ENCODE measurements around the gene PLEKHH3. TPM values are rescaled to one million over a fixed set of nuclear protein-coding genes. Genes with fewer than 3 reads are reported as not detected.
A peak's percentile ranks its signal among the peaks of the same experiment; 100 is the strongest.
"Not testable (repeated sequence)": the region's sequence is repeated elsewhere in the genome, so short reads cannot be mapped to it uniquely, and the experiment has no call there.

The PLEKHH3 gene
- total RNA-seq, 3 donors from 2014 or later: 0.56 to 1.2 (median 0.63) TPM

DNA sequence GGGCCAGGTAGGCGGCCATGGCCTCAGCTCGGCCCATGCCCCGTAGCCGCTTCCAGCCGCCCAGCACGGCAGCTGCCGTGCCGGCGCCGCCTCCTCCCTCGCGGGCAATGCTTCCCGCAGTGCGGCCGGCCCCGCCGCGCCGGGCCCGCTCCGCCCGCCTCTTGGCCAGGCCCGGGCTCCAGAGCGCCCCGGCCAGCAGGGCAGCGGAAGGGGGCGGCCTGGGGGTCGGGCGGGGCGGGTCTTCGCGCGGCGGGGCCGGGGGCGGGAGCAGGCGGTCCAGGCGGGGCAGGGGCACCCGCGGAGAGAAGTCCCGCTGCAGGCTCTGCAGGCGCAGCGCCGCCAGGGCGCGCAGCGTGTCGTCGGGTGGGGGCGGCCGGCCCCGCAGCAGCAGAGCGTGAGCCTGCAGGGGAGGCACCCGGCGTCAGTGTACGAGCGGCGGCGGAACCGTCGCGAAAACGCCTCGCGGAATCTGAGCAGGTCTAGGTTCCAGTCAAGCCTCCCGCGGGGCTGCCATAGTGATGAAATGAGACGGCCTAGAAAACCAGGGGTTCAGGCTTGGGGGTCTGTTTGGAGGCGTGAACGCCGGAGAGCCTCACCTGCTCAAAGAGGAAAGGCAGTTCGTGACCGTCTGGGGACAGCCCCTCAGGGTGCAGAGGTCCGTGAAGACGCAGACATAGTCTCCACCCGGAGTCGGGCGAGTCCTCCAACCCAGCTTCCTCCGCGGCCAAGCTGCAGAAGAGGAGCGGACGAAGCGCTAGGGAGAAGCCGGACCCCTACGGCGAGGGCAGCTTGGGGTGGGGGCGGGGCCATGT, 6.6 kb downstream of the PLEKHH3 start:
- H3K36me3 Mint-ChIP-seq (ENCODE audit: insufficient read depth): peaks cover 13% of the 10 kb centered on the region
- peak overlapping the region; percentile 62 for H3K4me3 Mint-ChIP-seq
- DNase-seq (no peak), ATAC-seq (peak; percentile 83 to 84)
- peaks cover 23% of the 10 kb centered on the region for H3K4me1 Mint-ChIP-seq (ENCODE audit: low read depth)
- no peaks in the 10 kb centered on the region for H3K9me3 Mint-ChIP-seq
- H3K27me3 Mint-ChIP-seq (ENCODE audit: low read depth): peaks cover 38% of the 10 kb centered on the region

DNA sequence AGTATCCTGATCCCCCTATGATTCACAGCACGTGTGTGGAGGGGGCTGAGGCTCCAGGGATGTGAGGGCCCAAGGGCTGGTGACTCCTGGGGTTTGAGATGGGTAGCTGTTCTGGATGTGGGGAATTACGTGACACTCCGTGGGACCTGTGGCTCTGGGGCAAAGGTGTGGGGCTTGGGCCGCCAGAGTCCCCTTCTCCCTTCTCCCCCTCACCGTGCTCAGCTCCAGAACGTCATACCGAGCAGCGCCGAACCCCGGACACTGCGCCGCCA, 7.2 kb downstream of the PLEKHH3 start:
- Mint-ChIP-seq H3K4me3 (no peak overlapping the region), H3K27me3 (ENCODE audit: low read depth) (peaks cover 34% of the 10 kb centered on the region), H3K36me3 (ENCODE audit: insufficient read depth) (peaks cover 13% of the 10 kb centered on the region), H3K4me1 (ENCODE audit: low read depth) (peaks cover 21% of the 10 kb centered on the region), H3K9me3 (no peaks in the 10 kb centered on the region)
- ATAC-seq (no peak), DNase-seq (no peak)

DNA sequence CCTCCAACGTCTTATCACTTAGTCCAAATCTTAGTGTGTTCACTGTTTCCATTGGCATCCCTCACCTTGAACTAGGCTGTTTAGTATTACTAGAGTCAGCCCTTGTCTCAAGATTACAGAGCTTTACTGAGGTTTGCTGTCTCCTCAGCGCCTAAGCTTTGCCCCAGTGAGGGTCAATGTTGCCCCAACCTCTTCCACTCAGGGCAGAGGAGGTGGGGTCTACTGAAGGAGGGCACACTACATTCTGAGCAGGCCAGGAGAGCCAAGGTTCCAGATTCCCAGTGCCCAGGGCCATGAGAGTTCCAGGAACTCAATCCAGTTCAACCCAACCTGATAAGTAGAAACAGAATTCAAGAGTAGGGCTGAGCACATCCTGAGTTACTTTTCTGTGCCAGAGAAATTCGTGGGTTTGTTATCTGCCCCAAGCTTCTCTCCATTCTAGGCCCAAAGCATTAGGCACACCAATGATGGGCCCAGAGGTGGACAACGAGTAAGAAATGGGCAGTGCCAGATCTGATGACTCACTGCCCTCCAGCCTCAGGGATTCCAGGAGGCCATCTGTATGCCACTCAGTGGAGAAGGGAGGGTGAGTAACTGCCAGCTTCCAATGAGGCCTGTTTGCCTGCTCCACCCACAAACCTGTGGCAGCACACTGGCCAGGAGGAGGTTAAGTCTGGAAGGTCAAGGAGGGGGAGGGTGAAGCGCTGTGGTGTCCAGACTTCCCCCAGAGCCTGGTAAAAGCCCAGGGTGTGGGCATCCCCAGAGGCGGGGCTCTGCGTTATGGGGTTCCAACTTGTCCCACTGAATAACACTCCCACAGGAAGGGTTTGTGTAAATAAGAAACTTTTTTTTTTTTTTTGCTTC, 9.5 kb downstream of the PLEKHH3 start:
- Mint-ChIP-seq H3K4me1 (ENCODE audit: low read depth) (peaks cover 16% of the 10 kb centered on the region), H3K9me3 (no peaks in the 10 kb centered on the region), H3K36me3 (ENCODE audit: insufficient read depth) (peaks cover 13% of the 10 kb centered on the region), H3K4me3 (no peak overlapping the region), H3K27me3 (ENCODE audit: low read depth) (peaks cover 20% of the 10 kb centered on the region)
- ATAC-seq (no peak), DNase-seq (no peak)

DNA sequence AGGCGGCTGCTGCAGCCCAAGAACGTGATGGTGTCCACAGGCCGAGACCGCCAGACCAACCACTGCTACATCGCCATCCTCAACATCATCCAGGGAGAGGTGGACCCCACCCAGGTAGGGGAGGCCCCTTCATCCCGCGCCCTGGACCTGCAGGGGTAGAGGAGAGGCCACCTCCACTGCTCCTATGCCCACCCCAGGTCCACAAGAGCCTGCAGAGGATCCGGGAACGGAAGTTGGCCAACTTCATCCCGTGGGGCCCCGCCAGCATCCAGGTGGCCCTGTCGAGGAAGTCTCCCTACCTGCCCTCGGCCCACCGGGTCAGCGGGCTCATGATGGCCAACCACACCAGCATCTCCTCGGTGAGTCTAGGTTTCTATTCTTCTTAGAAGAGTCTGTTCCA, 10.7 kb downstream of the PLEKHH3 start:
- not testable (repeated sequence) for ATAC-seq; H3K4me1 Mint-ChIP-seq (ENCODE audit: low read depth); H3K9me3 Mint-ChIP-seq; DNase-seq; H3K4me3 Mint-ChIP-seq
- peaks cover 11% of the 10 kb centered on the region for H3K27me3 Mint-ChIP-seq (ENCODE audit: low read depth)
- peaks cover 13% of the 10 kb centered on the region for H3K36me3 Mint-ChIP-seq (ENCODE audit: insufficient read depth)

DNA sequence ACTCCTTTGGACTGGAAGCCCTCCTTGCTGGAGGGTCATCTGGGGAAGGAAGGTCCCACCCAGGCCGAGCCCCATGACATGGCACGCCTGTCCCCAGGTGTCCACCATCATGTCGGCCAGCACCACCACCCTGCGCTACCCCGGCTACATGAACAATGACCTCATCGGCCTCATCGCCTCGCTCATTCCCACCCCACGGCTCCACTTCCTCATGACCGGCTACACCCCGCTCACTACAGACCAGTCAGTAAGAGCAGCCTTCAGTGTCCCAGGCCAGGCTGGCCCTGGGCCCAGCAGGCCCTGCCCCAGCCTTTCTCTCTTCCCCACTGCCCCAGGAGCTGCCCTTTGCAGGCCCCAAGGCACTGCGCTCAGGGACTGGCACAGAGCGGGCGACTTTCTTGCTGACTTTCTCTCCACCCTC, 11.2 kb downstream of the PLEKHH3 start:
- H3K9me3 Mint-ChIP-seq: no peaks in the 10 kb centered on the region
- H3K4me3 Mint-ChIP-seq: no peak overlapping the region
- peaks cover 3% of the 10 kb centered on the region for H3K4me1 Mint-ChIP-seq (ENCODE audit: low read depth)
- ATAC-seq (no peak), DNase-seq (no peak)
- peaks cover 6% of the 10 kb centered on the region for H3K27me3 Mint-ChIP-seq (ENCODE audit: low read depth)
- peaks cover 13% of the 10 kb centered on the region for H3K36me3 Mint-ChIP-seq (ENCODE audit: insufficient read depth)

DNA sequence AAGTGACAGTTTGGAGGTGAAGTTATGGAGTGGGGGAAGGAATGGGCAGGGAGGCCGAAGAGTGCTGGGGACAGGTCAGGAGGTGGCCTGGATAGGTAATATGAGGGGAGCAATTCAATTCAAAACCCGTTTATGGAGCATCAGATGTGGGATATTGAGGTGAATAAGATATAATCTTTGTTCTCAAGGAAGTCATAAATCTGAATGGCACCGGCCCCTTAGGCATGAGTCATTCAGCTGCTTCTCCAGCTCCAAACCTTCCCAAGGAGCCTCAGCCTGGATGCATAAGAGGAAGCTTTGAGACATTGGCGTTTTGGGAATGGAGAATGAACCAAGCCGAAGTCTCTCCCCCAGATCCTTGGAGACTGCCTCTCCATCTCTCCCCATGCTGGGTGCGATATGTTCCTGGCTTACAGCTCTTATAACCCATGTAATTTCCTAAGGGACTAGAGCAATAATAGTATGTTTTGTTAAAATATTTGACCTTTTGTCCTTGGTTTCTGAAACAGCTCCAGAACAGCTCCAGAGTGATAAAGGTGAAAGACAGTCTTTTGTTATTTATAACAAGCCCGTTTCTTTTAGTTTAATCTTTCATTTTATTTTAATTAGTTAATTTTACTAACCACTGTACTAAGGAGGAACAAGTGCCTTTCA, 16.0 kb downstream of the PLEKHH3 start:
- Mint-ChIP-seq H3K4me3 (no peak overlapping the region), H3K27me3 (ENCODE audit: low read depth) (peaks cover 2% of the 10 kb centered on the region), H3K36me3 (ENCODE audit: insufficient read depth) (peaks cover 3% of the 10 kb centered on the region), H3K9me3 (no peaks in the 10 kb centered on the region), H3K4me1 (ENCODE audit: low read depth) (peaks cover 22% of the 10 kb centered on the region)
- no peak for ATAC-seq
- no peak for DNase-seq

DNA sequence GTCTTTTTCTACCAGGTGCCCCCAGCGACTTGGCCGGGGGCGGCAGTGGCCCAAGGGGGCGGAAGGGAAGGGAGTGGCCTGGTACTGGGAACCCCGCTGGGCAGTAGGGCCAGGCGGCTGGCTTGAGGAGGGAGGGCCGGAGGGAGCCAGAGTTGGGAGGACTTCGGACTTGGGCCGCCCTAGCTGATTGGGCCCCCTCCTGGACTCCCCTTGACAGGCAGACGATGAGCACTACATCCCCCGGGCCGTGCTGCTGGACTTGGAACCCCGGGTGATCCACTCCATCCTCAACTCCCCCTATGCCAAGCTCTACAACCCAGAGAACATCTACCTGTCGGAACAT, 16.9 kb downstream of the PLEKHH3 start:
- not testable (repeated sequence) for H3K36me3 Mint-ChIP-seq (ENCODE audit: insufficient read depth); H3K9me3 Mint-ChIP-seq; H3K27me3 Mint-ChIP-seq (ENCODE audit: low read depth); DNase-seq; ATAC-seq
- peaks cover 28% of the 10 kb centered on the region for H3K4me1 Mint-ChIP-seq (ENCODE audit: low read depth)
- H3K4me3 Mint-ChIP-seq: peak overlapping the region; percentile 88

DNA sequence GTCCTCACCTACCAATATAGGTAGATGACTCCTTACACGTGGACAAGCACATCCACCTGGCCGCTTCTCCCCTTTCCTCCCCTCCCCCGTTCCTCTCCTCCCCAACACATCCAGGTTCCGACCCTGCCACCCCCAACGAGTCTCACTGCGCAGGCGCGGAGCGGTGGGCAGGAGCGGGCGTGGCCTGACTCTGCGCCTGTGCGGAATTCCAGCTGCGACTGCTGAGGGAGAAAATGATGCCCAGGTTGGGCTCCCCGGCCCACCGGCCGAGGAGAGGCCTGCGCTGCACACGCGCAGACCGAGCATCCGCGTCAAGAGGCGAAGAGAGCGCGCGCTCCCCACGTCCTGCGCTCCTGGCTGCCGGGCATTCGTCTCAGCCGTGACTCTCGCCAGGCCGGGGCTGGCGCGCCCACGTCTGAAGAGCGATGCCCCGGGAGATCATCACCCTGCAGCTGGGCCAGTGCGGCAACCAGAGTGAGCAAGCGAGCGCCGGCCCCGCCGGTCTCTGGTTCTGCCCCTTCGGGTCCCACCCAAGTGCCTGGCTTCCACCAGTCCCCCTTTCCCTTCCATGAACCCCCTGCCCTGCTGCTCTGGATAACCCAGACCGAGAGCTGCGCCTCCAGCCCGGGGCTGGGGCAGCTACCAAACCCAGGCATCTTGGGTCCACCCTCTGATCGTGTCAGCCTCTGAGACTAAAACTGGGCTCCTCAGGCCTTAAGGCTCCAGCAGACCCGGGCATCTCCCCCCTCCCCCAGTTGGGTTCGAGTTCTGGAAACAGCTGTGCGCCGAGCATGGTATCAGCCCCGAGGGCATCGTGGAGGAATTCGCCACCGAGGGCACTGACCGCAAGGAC, 17.5 kb downstream of the PLEKHH3 start, which contains the start of gene TUBG2:
TUBG2 (plus strand) TSS at position 206 of the 853 bp plus-strand sequence; CDS start at position 426, 220 bp downstream.
- Mint-ChIP-seq H3K4me3 (peak within 1 kb of the TSS; percentile 88), H3K9me3 (no peaks in the 10 kb centered on the region), H3K36me3 (ENCODE audit: insufficient read depth) (no peaks in the 10 kb centered on the region), H3K4me1 (ENCODE audit: low read depth) (peaks cover 28% of the 10 kb centered on the region), H3K27me3 (ENCODE audit: low read depth) (peaks cover 10% of the 10 kb centered on the region)
- peak; percentile 76 for DNase-seq
- ATAC-seq: peak; percentile 84 to 85

DNA sequence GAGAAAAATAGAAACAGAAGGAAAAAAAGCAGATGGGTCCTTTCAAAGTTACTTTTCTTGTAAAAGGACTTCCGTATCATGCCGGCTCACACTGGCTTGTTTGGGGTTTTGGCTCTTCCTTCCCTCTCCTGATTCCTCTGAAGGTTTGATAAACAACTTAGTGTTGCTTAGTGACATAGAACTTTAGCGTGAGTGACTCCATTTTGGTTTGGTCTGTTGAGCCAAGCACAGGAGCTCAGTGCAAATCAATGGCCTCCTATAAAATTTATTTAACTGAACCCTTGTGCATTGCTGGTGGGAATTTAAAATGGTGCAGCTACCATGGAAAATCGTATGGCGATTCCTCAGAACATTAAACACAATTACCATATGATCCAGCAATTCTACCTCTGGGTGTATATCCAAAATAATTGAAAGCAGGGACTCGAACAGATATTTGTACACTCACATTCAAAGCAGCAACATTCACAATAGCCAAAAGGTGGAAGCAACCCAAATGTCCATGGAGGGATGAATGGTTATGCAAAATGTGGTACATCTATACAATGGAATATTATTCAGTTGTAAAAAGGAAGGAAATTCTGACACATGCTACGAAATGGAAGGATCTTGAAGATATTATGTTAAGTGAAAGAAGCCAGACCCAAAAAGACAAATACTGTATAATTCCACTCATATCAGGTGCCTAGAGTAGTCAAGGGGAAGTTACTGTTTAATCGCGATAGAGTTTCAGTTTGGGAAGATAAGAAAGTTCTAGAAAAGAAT, 18.8 kb downstream of the PLEKHH3 start:
- Mint-ChIP-seq H3K27me3 (ENCODE audit: low read depth) (peaks cover 18% of the 10 kb centered on the region), H3K36me3 (ENCODE audit: insufficient read depth) (no peaks in the 10 kb centered on the region), H3K4me3 (peak overlapping the region; percentile 88), H3K4me1 (ENCODE audit: low read depth) (peaks cover 28% of the 10 kb centered on the region), H3K9me3 (no peaks in the 10 kb centered on the region)
- ATAC-seq: no peak
- no peak for DNase-seq

DNA sequence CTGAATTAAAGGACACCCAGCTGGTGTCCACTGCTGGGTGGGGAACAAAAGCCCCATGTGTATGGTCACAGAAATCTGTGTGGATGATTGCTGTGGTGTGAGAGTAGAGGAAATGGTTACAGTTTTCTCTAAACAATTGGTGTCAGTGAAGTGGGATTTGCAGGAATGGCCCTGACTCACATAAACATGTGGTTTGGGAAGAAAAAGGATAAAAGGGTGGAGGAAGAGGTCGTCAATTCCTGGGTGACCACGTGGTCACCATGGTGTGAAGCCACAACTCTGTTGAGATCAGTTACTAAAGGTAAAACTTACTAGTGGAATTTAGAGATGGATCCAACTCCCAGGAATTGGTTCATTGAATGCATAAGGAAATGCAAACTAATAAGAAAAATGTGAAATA, 21.3 kb downstream of the PLEKHH3 start:
- ATAC-seq (no peak), DNase-seq (no peak)
- Mint-ChIP-seq H3K9me3 (no peaks in the 10 kb centered on the region), H3K36me3 (ENCODE audit: insufficient read depth) (no peaks in the 10 kb centered on the region), H3K4me3 (no peak overlapping the region), H3K27me3 (ENCODE audit: low read depth) (peaks cover 19% of the 10 kb centered on the region), H3K4me1 (ENCODE audit: low read depth) (peaks cover 28% of the 10 kb centered on the region)

DNA sequence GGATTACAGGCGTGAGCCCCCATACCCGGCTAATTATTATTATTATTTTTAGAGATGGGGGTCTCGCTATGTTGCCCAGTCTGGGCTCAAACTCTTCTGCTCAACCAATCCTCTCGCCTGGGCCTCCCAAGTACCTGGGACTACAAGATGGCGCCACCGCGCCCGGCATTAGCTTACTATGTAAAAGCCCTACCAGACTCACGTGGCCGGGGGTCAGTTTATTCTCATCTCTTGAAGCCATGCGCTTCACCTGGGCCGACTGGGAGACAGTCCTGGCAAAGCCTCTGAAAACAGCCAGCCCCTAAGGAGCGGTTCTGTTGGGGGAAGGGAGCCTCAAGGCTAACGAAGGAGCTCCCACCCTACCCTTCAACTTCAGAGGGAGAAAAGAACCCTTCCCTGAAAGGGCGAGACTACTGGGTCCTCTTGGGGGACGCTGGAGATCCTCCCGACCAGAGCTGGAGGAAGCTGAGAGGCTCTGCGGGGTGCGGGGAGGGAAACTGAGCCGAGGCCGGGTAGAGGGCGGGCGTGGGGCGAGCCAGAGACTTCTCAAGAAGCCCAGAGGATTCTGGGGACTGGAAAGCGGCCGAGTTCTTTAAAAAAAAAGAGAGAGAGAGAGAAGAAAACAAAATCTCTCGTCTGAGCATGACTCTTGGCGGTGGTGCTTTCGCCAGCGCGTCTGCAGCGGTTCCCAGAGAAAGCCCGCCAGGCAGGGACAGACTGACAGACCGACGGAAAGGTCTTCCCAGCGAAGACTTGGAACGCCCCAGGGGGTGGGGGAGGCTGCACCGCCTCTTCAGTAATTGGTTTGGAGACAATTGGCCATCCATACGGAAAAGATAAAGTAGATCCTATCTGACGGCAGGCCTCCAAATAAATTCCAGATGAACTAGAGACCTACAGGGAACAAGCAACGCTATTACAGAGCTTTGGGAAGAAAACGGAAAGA, 23.3 kb downstream of the PLEKHH3 start:
- Mint-ChIP-seq H3K27me3 (ENCODE audit: low read depth) (peaks cover 19% of the 10 kb centered on the region), H3K36me3 (ENCODE audit: insufficient read depth) (no peaks in the 10 kb centered on the region)
- no peak for ATAC-seq

DNA sequence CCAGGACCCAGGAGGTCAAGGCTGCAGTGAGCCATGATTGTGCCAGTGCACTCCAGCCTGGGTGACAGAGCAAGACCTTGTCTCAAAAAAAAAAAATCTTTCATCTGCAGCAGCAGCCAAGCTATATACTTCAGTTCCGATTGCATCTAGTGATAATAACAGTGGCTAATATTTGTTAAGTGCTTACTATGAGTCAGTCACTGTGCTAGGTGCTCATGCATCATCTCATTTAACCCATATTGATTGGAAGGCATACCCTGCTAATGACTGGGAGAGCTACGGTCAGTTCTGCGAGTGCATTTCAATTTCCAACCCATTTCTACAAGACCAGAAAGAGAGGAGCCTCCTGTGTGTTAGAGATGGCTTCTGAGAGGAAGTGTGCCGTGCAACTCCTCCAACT, 25.4 kb downstream of the PLEKHH3 start:
- Mint-ChIP-seq H3K4me1 (ENCODE audit: low read depth) (peaks cover 9% of the 10 kb centered on the region), H3K4me3 (no peak overlapping the region), H3K36me3 (ENCODE audit: insufficient read depth) (no peaks in the 10 kb centered on the region), H3K9me3 (no peaks in the 10 kb centered on the region), H3K27me3 (ENCODE audit: low read depth) (peaks cover 19% of the 10 kb centered on the region)
- no peak for ATAC-seq
- no peak for DNase-seq

More for the DNA sequence above, 23.3 kb downstream of the PLEKHH3 start:
- no peak for DNase-seq
- Mint-ChIP-seq H3K9me3 (no peaks in the 10 kb centered on the region), H3K4me3 (no peak overlapping the region), H3K4me1 (ENCODE audit: low read depth) (peaks cover 14% of the 10 kb centered on the region)

Measured in activated T-cell treated with anti-CD3 and anti-CD28 coated beads, Interleukin-2, amount 50 U/mL, for 4 hours (primary cell).